COLO829 (cell line): Measurements from ENCODE around the gene ASMT.
"Not testable (repeated sequence)": the region's sequence is repeated elsewhere in the genome, so short reads cannot be mapped to it uniquely, and the experiment has no call there.

Experiments
- DNase-seq: peaks from one replicate; pipeline ENCODE4 v3.0.0; 2012; ENCODE audit warnings: low spot score

ASMT gene

GRCh38 chrX:1614927-1615326 lies at the start of gene ASMT:
Gene ASMT, plus strand, starts transcription at chrX:1615059. Its CDS starts 141 bp downstream, at chrX:1615200.
- no peak for DNase-seq

GRCh38 chrX:1574181-1574580 lies 40.7 kb upstream of the ASMT start:
- not testable (repeated sequence) for DNase-seq

GRCh38 chrX:1576201-1576992 lies 38.5 kb upstream of the ASMT start:
- DNase-seq, result no peak

- no peak for DNase-seq
Measured at GRCh38 chrX:1577845-1578244, 37.0 kb upstream of the ASMT start.

GRCh38 chrX:1578511-1579173 lies 36.2 kb upstream of the ASMT start:
- no peak for DNase-seq

GRCh38 chrX:1581132-1581531 lies 33.7 kb upstream of the ASMT start:
- peak; percentile 26 for DNase-seq

GRCh38 chrX:1582686-1583437 lies 32.0 kb upstream of the ASMT start:
- peak; percentile 20 for DNase-seq

GRCh38 chrX:1584237-1585011 lies 30.4 kb upstream of the ASMT start:
- no peak for DNase-seq

GRCh38 chrX:1587161-1587560 lies 27.7 kb upstream of the ASMT start:
- DNase-seq, result no peak

GRCh38 chrX:1589356-1590130 lies 25.3 kb upstream of the ASMT start:
- DNase-seq, result no peak

GRCh38 chrX:1591102-1591862 lies 23.6 kb upstream of the ASMT start, which contains the start of gene AKAP17A:
Gene AKAP17A, plus strand, starts transcription at chrX:1591604. Its CDS starts 1,859 bp downstream, at chrX:1593463.
- peak; percentile 92 for DNase-seq

GRCh38 chrX:1591863-1592469 lies 22.9 kb upstream of the ASMT start:
- no peak for DNase-seq

- no peak for DNase-seq
Measured at GRCh38 chrX:1592470-1593142, 22.3 kb upstream of the ASMT start.

- no peak for DNase-seq
Measured at GRCh38 chrX:1593286-1594271, 21.3 kb upstream of the ASMT start.

- DNase-seq, result no peak
Measured at GRCh38 chrX:1595711-1596060, 19.2 kb upstream of the ASMT start.

GRCh38 chrX:1596676-1597344 lies 18.0 kb upstream of the ASMT start:
- no peak for DNase-seq

- DNase-seq, result no peak
Measured at GRCh38 chrX:1597345-1598020, 17.4 kb upstream of the ASMT start.
